Measurements from ENCODE around the gene CXorf65.

- TF ChIP-seq CTCF (IDR thresholded peaks at IDR 0.05) (no peak), ZFX (IDR thresholded peaks at IDR 0.05; ENCODE audit: borderline replicate concordance) (no peak)
Observed at GRCh38 chrX:71103110-71103983, 3.2 kb downstream of the CXorf65 start.

Measured in 22Rv1 (cell line).